A549 (cell line): ENCODE results near the gene MYO1H. TPM values are rescaled to one million over a fixed set of nuclear protein-coding genes. Genes with fewer than 3 reads are reported as not detected.

ENCODE experiments used
- ATAC-seq, 2 experiments: fragments of 200-7000 bp in 1 of 2; fragments of >200 bp in 1 of 2; cut with Nextera tagmentation in 1 of 2; cut with Tn5 transposase in 1 of 2; 3 replicates each; pipeline versions ENCODE4 v1.8.0 to v1.9.1; 2018 to 2020; ENCODE audit warnings: mild to moderate bottlenecking in 1 of 2, moderate library complexity in 1 of 2
- CTCF ChIA-PET: fragments of 300-600 bp; sonication (Branson Sonifier 250); formaldehyde crosslinking; extraction: SDS; loops from one replicate; lab custom pipeline; 2021; ENCODE audit warnings: antibody characterized with exemption, inconsistent platforms; lab: Yijun Ruan, JAX
- POLR2A ChIA-PET: fragments of 350-600 bp; formaldehyde crosslinking; extraction: SDS; loops from one replicate; lab custom pipeline; 2021; ENCODE audit warnings: antibody characterized with exemption, inconsistent platforms; lab: Yijun Ruan, JAX
- DNase-seq, 2 experiments: peaks; one replicate each; pipeline versions ENCODE4 v3.0.0 to v3.0.0-alpha.2; 2011 to 2016; ENCODE audit warnings: low read depth in 1 of 2, low spot score in 1 of 2
- FAIRE-seq: peaks from 2 replicates; lab custom pipeline; 2011; peaks lifted over from hg19 to GRCh38; lab: Jason Lieb, UNC
- H3K27ac ChIP-seq, 2 experiments: fragments of >200 bp; sonication (Bioruptor Twin); formaldehyde crosslinking; 3 replicates each; pipeline ENCODE4 v1.5.1; 2016 to 2017
- H3K4me1 ChIP-seq: fragments of >200 bp; sonication (Bioruptor Twin); formaldehyde crosslinking; 3 replicates; pipeline ENCODE4 v1.6.1; 2016
- H3K4me2 ChIP-seq: fragments of >200 bp; sonication (Bioruptor Twin); formaldehyde crosslinking; 3 replicates; pipeline ENCODE4 v1.6.1; 2016
- H3K4me3 ChIP-seq: fragments of >200 bp; sonication (Bioruptor Twin); formaldehyde crosslinking; 3 replicates; pipeline ENCODE4 v1.5.1; 2016
- H3K9me3 ChIP-seq: fragments of >200 bp; sonication (Bioruptor Twin); formaldehyde crosslinking; 3 replicates; pipeline ENCODE4 v1.6.1; 2016
- CEBPB ChIP-seq, 2 experiments: fragments of >200 bp in 1 of 2; sonication (Bioruptor Twin) in 1 of 2; formaldehyde crosslinking in 1 of 2; IDR thresholded peaks; 2 replicates each; pipeline ENCODE4 v1.6.1; 2012 to 2016
- EP300 ChIP-seq, 2 experiments: fragments of >200 bp; sonication (Bioruptor Twin); formaldehyde crosslinking; IDR thresholded peaks; 2 replicates in 1 of 2; 3 replicates in 1 of 2; pipeline ENCODE4 v1.6.1; 2016 to 2017
- ESRRA ChIP-seq: fragments of 150-350 bp; IDR thresholded peaks from 2 replicates; pipeline ENCODE4 v1.6.1; 2014; ENCODE audit warnings: mild to moderate bottlenecking, low read length, borderline replicate concordance
- FOSB ChIP-seq: fragments of 250-450 bp; sonication (Bioruptor Pico); IDR thresholded peaks from 2 replicates; pipeline ENCODE4 v1.5.0; 2020; ENCODE audit warnings: mild to moderate bottlenecking, moderate library complexity
- FOSL2 ChIP-seq, 2 experiments: fragments of 450-650 bp in 1 of 2; fragments of >200 bp in 1 of 2; sonication (Bioruptor Twin) in 1 of 2; formaldehyde crosslinking; IDR thresholded peaks; 2 replicates each; pipeline versions ENCODE4 v1.5.0 to v1.6.1; 2016 to 2020; ENCODE audit warnings: mild to moderate bottlenecking in 1 of 2, moderate library complexity in 1 of 2
- GATA3 ChIP-seq: IDR thresholded peaks from 2 replicates; pipeline ENCODE4 v1.6.1; 2012; ENCODE audit warnings: borderline replicate concordance
- JUN ChIP-seq, 2 experiments: fragments of >200 bp; sonication (Bioruptor Twin); formaldehyde crosslinking; IDR thresholded peaks; 2 replicates in 1 of 2; 3 replicates in 1 of 2; pipeline ENCODE4 v1.6.1; 2016 to 2017
- JUNB ChIP-seq: fragments of >200 bp; sonication (Bioruptor Twin); formaldehyde crosslinking; IDR thresholded peaks from 2 replicates; pipeline ENCODE4 v1.6.1; 2016
- KDM5A ChIP-seq: fragments of 200-600 bp; sonication (generic); IDR thresholded peaks from 2 replicates; pipeline ENCODE4 v1.6.1; 2016; ENCODE audit warnings: antibody characterized with exemption, mild to moderate bottlenecking
- POLR2A ChIP-seq: IDR thresholded peaks from 2 replicates; pipeline ENCODE4 v1.6.1; 2012; ENCODE audit warnings: mild to moderate bottlenecking, low read length
- RAD21 ChIP-seq, 2 experiments: fragments of >200 bp in 1 of 2; sonication (Bioruptor Twin) in 1 of 2; formaldehyde crosslinking in 1 of 2; IDR thresholded peaks in 1 of 2; conservative IDR thresholded peaks in 1 of 2; 2 replicates in 1 of 2; 3 replicates in 1 of 2; pipeline ENCODE4 v1.6.1; 2012 to 2018; ENCODE audit warnings: inconsistent platforms in 1 of 2
- RARB ChIP-seq: fragments of 250-450 bp; sonication (Bioruptor Pico); IDR thresholded peaks from 2 replicates; pipeline ENCODE4 v1.8.0; 2021; ENCODE audit warnings: mild to moderate bottlenecking, moderate library complexity
- RNF2 ChIP-seq: fragments of 200-600 bp; sonication (generic); IDR thresholded peaks from 2 replicates; pipeline ENCODE4 v1.6.1; 2016; ENCODE audit warnings: low read depth, mild to moderate bottlenecking, antibody characterized with exemption, moderate library complexity, borderline replicate concordance
- SMC3 ChIP-seq: fragments of >200 bp; sonication (Bioruptor Twin); formaldehyde crosslinking; IDR thresholded peaks from 3 replicates; pipeline ENCODE4 v1.6.1; 2018; ENCODE audit warnings: inconsistent platforms
- TFCP2L1 ChIP-seq: fragments of 250-450 bp; sonication (Bioruptor Pico); IDR thresholded peaks from 2 replicates; pipeline ENCODE4 v1.5.0; 2021; ENCODE audit warnings: mild to moderate bottlenecking
- ZFP36 ChIP-seq: fragments of 450-650 bp; IDR thresholded peaks from 2 replicates; pipeline ENCODE4 v1.6.1; 2014; ENCODE audit warnings: borderline replicate concordance; ENCODE audit not compliant: partially characterized antibody
- ZNF302 ChIP-seq: fragments of 250-450 bp; sonication (Bioruptor Pico); IDR thresholded peaks from 2 replicates; pipeline ENCODE4 v1.9.0; 2021; ENCODE audit warnings: inconsistent platforms, mild to moderate bottlenecking, moderate library complexity
- ZSCAN20 ChIP-seq: fragments of 250-450 bp; sonication (Bioruptor Pico); IDR thresholded peaks from 2 replicates; pipeline ENCODE4 v1.8.0; 2022; ENCODE audit warnings: mild to moderate bottlenecking, moderate library complexity
- WGBS: methylation state at CpG from one replicate; pipeline ENCODE4 v1.1.6; 2017; ENCODE audit errors: missing lambda C conversion rate; 5-methylcytosine and 5-hydroxymethylcytosine counted together
- polyA plus RNA-seq, 4 experiments: library from polyadenylated mRNA; depleted of rRNA in 3 of 4; stranded (reverse); fragments of >200 nt; fragmentation: RNase III in 1 of 4; extraction: RNeasy Plus Mini Kit Qiagen cat#74134 plus additional on column Dnase treatment in 1 of 4; gene quantifications; 2 replicates in 3 of 4; 3 replicates in 1 of 4; pipeline ENCODE4 v1.2.3, GENCODE V29; 2011 to 2017
- TF ChIP-seq, protein P1 (sequence below): fragments of >200 bp; sonication (Bioruptor Twin); formaldehyde crosslinking; IDR thresholded peaks from 3 replicates; pipeline ENCODE4 v1.5.1; 2016
- TF ChIP-seq, protein P2 (sequence below): fragments of >200 bp; sonication (Bioruptor Twin); formaldehyde crosslinking; IDR thresholded peaks from 2 replicates; pipeline ENCODE4 v1.6.1; 2016
- TF ChIP-seq, protein P3 (sequence below): fragments of >200 bp; sonication (Bioruptor Twin); formaldehyde crosslinking; IDR thresholded peaks from 3 replicates; pipeline ENCODE4 v1.6.1; 2016
- TF ChIP-seq, protein P4 (sequence below): fragments of 250-450 bp; sonication (Bioruptor Pico); IDR thresholded peaks from 2 replicates; pipeline ENCODE4 v1.5.0; 2020; ENCODE audit warnings: low read depth, mild to moderate bottlenecking, moderate library complexity
- TF ChIP-seq, protein P5 (sequence below): IDR thresholded peaks from 2 replicates; pipeline ENCODE4 v1.6.1; 2012; ENCODE audit warnings: low read depth, borderline replicate concordance
- TF ChIP-seq, protein P6 (sequence below): fragments of 450-650 bp; IDR thresholded peaks from 2 replicates; pipeline ENCODE4 v1.6.1; 2014; ENCODE audit warnings: antibody characterized with exemption

Gene MYO1H
- polyA plus RNA-seq, 2 of the 4 experiments (the other 2 are of a cell fraction) = not detected

DNA sequence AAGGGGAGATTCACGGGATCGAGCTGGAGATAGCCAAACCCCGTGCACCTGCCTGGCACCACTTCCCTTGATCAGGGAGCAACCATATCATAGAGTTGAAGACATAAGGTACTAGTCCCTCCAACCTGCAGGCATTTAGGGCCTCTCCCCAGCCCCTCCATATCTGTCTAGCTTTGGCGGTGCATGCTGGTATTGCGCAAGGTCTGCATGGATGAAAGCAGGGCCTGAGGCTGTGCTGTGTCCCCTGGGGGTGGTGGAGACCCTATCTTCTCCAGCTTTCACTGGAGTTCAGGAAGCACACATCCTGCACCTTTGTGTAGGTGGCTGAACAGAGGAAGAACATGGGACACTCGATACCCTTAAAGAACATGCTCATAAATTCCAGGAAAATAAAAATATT lies 82.5 kb downstream of the MYO1H start:
- TF ChIP-seq RARB (CRISPR knock-in tag) (no peak), JUNB (no peak), CEBPB (IDR thresholded peaks at IDR 0.05) (peak in 1 of 2 experiments; percentile 88; a peak in 3 of 4 replicates)

DNA sequence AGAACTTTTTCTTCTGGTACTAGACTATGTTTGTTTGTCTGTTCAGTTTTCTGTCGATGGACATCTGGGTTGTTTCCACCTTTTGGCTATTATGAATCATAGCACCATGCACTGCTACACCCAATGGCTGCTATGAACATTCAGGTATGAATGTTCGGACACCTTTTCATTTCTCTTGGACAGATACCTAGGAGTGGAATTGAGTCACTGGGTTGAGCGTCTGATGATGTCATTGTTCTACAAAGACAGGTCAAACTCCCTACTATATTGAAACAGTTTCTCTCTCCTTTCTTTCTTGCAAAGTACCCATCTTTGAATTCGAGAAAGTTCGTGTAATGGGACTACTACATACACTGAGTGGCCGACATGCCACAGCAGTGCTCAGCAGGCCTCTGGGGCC lies 84.7 kb downstream of the MYO1H start:
- peak overlapping the region; percentile 52 for H3K4me2 ChIP-seq
- no peak for FAIRE-seq

More for the DNA sequence above, 82.5 kb downstream of the MYO1H start:
- no peak for FAIRE-seq
- ChIA-PET CTCF (interaction anchor here (0.6 to 1.3 kb wide), 8 partner anchors 8 to 345 kb away, joined by 3 to 5 read pairs (median 3); no protein-coding TSS in a partner anchor), POLR2A (interaction anchor here (0.7 kb wide), 1 partner anchor 273 kb away, joined by 5 read pairs; no protein-coding TSS in a partner anchor)
- Histone ChIP-seq H3K9me3 (no peaks in the 10 kb centered on the region), H3K4me3 (no peak overlapping the region), H3K4me2 (no peak overlapping the region), H3K27ac (no peak overlapping the region), H3K4me1 (0 out of 3 replicates have a peak, but pooled peaks cover 3% of the 10 kb centered on the region)
- ATAC-seq = no peak
- no peak for DNase-seq
- WGBS = 47% methylated on average over 6 of the region's 6 CpGs

DNA sequence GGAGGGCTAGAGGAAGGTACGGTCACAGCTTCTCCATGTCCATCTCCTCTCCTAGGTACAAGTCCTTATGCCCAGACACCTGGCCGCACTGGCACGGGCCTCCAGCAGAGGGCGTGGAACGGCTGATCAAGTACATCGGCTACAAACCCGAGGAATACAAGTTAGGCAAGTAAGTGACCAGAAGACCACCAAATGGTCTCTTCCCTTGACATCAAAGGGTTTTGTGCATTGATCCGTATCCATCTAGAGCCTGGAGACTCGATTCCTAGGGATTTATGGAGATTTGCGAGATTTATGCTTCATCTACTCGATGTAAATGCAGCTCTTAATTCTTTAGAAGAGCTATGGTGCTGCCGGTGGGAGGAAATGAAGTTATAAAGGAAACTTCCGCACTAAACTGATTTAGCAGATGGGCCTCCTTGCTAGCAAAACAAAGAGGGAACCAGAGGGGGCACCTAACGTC lies 85.2 kb downstream of the MYO1H start:
- CTCF ChIA-PET = interaction anchor here (0.7 to 2.4 kb wide), 27 partner anchors 8 to 343 kb away, joined by 3 to 24 read pairs (median 4); no protein-coding TSS in a partner anchor
- Histone ChIP-seq H3K27ac (no peak overlapping the region), H3K4me3 (no peak overlapping the region), H3K9me3 (no peaks in the 10 kb centered on the region), H3K4me1 (0 out of 3 replicates have a peak, but pooled peaks cover 3% of the 10 kb centered on the region), H3K4me2 (peak overlapping the region; percentile 52)
- POLR2A ChIA-PET = no interaction called here
- TF ChIP-seq JUN (IDR thresholded peaks at IDR 0.05) = no peak
- TF ChIP-seq FOSB (CRISPR knock-in tag) = no peak
- TF ChIP-seq, protein P1, sequence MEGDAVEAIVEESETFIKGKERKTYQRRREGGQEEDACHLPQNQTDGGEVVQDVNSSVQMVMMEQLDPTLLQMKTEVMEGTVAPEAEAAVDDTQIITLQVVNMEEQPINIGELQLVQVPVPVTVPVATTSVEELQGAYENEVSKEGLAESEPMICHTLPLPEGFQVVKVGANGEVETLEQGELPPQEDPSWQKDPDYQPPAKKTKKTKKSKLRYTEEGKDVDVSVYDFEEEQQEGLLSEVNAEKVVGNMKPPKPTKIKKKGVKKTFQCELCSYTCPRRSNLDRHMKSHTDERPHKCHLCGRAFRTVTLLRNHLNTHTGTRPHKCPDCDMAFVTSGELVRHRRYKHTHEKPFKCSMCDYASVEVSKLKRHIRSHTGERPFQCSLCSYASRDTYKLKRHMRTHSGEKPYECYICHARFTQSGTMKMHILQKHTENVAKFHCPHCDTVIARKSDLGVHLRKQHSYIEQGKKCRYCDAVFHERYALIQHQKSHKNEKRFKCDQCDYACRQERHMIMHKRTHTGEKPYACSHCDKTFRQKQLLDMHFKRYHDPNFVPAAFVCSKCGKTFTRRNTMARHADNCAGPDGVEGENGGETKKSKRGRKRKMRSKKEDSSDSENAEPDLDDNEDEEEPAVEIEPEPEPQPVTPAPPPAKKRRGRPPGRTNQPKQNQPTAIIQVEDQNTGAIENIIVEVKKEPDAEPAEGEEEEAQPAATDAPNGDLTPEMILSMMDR = peak; percentile 82
- TF ChIP-seq, protein P2, sequence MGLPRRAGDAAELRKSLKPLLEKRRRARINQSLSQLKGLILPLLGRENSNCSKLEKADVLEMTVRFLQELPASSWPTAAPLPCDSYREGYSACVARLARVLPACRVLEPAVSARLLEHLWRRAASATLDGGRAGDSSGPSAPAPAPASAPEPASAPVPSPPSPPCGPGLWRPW = no peak
- TF ChIP-seq, protein P3, sequence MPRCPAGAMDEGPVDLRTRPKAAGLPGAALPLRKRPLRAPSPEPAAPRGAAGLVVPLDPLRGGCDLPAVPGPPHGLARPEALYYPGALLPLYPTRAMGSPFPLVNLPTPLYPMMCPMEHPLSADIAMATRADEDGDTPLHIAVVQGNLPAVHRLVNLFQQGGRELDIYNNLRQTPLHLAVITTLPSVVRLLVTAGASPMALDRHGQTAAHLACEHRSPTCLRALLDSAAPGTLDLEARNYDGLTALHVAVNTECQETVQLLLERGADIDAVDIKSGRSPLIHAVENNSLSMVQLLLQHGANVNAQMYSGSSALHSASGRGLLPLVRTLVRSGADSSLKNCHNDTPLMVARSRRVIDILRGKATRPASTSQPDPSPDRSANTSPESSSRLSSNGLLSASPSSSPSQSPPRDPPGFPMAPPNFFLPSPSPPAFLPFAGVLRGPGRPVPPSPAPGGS = no peak
- TF ChIP-seq RNF2 = no peak
- peak; percentile 62 for TF ChIP-seq SMC3
- no peak for TF ChIP-seq ZSCAN20 (CRISPR knock-in tag)
- TF ChIP-seq, protein P4, sequence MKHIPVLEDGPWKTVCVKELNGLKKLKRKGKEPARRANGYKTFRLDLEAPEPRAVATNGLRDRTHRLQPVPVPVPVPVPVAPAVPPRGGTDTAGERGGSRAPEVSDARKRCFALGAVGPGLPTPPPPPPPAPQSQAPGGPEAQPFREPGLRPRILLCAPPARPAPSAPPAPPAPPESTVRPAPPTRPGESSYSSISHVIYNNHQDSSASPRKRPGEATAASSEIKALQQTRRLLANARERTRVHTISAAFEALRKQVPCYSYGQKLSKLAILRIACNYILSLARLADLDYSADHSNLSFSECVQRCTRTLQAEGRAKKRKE (CRISPR knock-in tag) = no peak
- TF ChIP-seq JUNB = no peak
- no peak for TF ChIP-seq TFCP2L1 (CRISPR knock-in tag)
- no peak for TF ChIP-seq FOSL2 (IDR thresholded peaks at IDR 0.05)
- no peak for TF ChIP-seq FOSL2 (CRISPR knock-in tag; IDR thresholded peaks at IDR 0.05)
- no peak for TF ChIP-seq ZNF302 (CRISPR knock-in tag)
- no peak for TF ChIP-seq KDM5A
- TF ChIP-seq RAD21 (conservative IDR thresholded peaks at IDR 0.05 in 1 of 2, IDR thresholded peaks at IDR 0.05 in 1 of 2) = peak; percentile 54 to 63; a peak in 4 of 5 replicates
- TF ChIP-seq ESRRA = no peak
- TF ChIP-seq, protein P5, sequence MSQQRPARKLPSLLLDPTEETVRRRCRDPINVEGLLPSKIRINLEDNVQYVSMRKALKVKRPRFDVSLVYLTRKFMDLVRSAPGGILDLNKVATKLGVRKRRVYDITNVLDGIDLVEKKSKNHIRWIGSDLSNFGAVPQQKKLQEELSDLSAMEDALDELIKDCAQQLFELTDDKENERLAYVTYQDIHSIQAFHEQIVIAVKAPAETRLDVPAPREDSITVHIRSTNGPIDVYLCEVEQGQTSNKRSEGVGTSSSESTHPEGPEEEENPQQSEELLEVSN = no peak
- DNase-seq = peak; percentile 69 to 89
- WGBS = 19% methylated on average over 14 of the region's 14 CpGs
- FAIRE-seq = peak; percentile 23
- peak; percentile 92 to 93 for ATAC-seq

More for the DNA sequence above, 84.7 kb downstream of the MYO1H start:
- TF ChIP-seq POLR2A (no peak), RARB (CRISPR knock-in tag) (no peak), EP300 (IDR thresholded peaks at IDR 0.05) (no peak), SMC3 (no peak), GATA3 (no peak), JUN (IDR thresholded peaks at IDR 0.05) (no peak), ZFP36 (no peak)
- TF ChIP-seq, protein P6, sequence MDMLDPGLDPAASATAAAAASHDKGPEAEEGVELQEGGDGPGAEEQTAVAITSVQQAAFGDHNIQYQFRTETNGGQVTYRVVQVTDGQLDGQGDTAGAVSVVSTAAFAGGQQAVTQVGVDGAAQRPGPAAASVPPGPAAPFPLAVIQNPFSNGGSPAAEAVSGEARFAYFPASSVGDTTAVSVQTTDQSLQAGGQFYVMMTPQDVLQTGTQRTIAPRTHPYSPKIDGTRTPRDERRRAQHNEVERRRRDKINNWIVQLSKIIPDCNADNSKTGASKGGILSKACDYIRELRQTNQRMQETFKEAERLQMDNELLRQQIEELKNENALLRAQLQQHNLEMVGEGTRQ = no peak
- H3K4me1 ChIP-seq = 0 out of 3 replicates have a peak, but pooled peaks cover 3% of the 10 kb centered on the region
- no peak for DNase-seq
- POLR2A ChIA-PET = no interaction called here
- H3K9me3 ChIP-seq = no peaks in the 10 kb centered on the region
- H3K27ac ChIP-seq = no peak overlapping the region
- 6% methylated on average over 6 of the region's 6 CpGs for WGBS
- 0 out of 6 replicates have a peak, but pooled peaks of 1 of the 2 experiments have one; percentile 4 for ATAC-seq
- no peak overlapping the region for H3K4me3 ChIP-seq
- CTCF ChIA-PET = interaction anchor here (0.8 to 2.4 kb wide), 24 partner anchors 9 to 343 kb away, joined by 3 to 24 read pairs (median 4); no protein-coding TSS in a partner anchor
